Mesothelial cell of epicardium (in vitro differentiated cells): ENCODE measurements around the gene GGCT. TPM values are rescaled to one million over a fixed set of nuclear protein-coding genes. Genes with fewer than 3 reads are reported as not detected.

ENCODE experiments used
- DNase-seq, 2 experiments: peaks; one replicate each; pipeline ENCODE4 v3.0.0; 2021; ENCODE audit warnings: low spot score in 2 of 2; ENCODE audit not compliant: unreplicated experiment in 2 of 2
- H3K27ac Mint-ChIP-seq: 2 replicates; pipeline ENCODE4 v1.8.0; 2021; ENCODE audit warnings: mixed read lengths
- H3K27me3 Mint-ChIP-seq: 2 replicates; pipeline ENCODE4 v1.8.0; 2021; ENCODE audit warnings: low read depth, mixed read lengths
- H3K36me3 Mint-ChIP-seq: 2 replicates; pipeline ENCODE4 v1.8.0; 2021; ENCODE audit warnings: mixed read lengths
- H3K4me1 Mint-ChIP-seq: 2 replicates; pipeline ENCODE4 v1.8.0; 2021; ENCODE audit warnings: mixed read lengths
- H3K4me3 Mint-ChIP-seq: 2 replicates; pipeline ENCODE4 v1.8.0; 2021; ENCODE audit warnings: mild to moderate bottlenecking, moderate library complexity, mixed read lengths
- H3K9me3 Mint-ChIP-seq: 2 replicates; pipeline ENCODE4 v1.8.0; 2021; ENCODE audit warnings: mixed read lengths
- total RNA-seq: library from RNA; stranded (reverse); gene quantifications from 3 replicates; pipeline ENCODE4 v1.2.1, GENCODE V29; 2021
- TF ChIP-seq, protein P1 (sequence below): fragments of 200-600 bp; sonication (generic); IDR thresholded peaks from one replicate; pipeline ENCODE4 v1.5.0; 2021; ENCODE audit warnings: antibody characterized with exemption; ENCODE audit not compliant: unreplicated experiment

GGCT gene
- total RNA-seq, 1 donor from 2014 or later, result 36.6 TPM

- H3K36me3 Mint-ChIP-seq, result peaks cover 3% of the 10 kb centered on the region
- no peak for DNase-seq
- no peaks in the 10 kb centered on the region for H3K27me3 Mint-ChIP-seq
- peaks cover 35% of the 10 kb centered on the region for H3K4me1 Mint-ChIP-seq
- TF ChIP-seq, protein P1, sequence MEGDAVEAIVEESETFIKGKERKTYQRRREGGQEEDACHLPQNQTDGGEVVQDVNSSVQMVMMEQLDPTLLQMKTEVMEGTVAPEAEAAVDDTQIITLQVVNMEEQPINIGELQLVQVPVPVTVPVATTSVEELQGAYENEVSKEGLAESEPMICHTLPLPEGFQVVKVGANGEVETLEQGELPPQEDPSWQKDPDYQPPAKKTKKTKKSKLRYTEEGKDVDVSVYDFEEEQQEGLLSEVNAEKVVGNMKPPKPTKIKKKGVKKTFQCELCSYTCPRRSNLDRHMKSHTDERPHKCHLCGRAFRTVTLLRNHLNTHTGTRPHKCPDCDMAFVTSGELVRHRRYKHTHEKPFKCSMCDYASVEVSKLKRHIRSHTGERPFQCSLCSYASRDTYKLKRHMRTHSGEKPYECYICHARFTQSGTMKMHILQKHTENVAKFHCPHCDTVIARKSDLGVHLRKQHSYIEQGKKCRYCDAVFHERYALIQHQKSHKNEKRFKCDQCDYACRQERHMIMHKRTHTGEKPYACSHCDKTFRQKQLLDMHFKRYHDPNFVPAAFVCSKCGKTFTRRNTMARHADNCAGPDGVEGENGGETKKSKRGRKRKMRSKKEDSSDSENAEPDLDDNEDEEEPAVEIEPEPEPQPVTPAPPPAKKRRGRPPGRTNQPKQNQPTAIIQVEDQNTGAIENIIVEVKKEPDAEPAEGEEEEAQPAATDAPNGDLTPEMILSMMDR, result no peak
- peaks cover 7% of the 10 kb centered on the region for H3K9me3 Mint-ChIP-seq
- peak overlapping the region; percentile 8 for H3K27ac Mint-ChIP-seq
- peak overlapping the region; percentile 2 for H3K4me3 Mint-ChIP-seq
Observed at GRCh38 chr7:30502470-30503251, 2.0 kb downstream of the GGCT start.

DNA sequence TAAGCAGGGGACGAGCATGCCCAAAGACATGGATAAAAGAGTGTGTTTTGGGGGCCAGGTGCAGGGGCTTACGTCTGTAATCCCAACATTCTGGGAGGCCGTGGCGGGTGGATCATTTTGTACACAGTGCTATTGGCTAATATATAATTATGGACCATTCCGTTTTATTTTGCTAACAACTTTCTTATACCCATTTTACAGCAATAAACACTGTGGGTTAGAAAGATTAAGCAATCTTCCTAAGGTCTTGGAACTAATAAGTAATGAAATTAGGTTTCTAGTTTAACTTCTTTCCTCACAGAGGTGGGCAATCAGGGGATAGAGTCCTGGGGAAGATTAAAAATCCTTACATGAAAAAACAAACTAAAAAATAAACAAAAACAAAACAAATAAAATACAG lies 3.4 kb downstream of the GGCT start:
- Mint-ChIP-seq H3K9me3 (no peaks in the 10 kb centered on the region), H3K27ac (no peak overlapping the region), H3K36me3 (peaks cover 12% of the 10 kb centered on the region), H3K4me1 (peaks cover 35% of the 10 kb centered on the region), H3K4me3 (no peak overlapping the region), H3K27me3 (no peaks in the 10 kb centered on the region)
- TF ChIP-seq, protein P1, result no peak
- no peak for DNase-seq

- Mint-ChIP-seq H3K9me3 (peaks cover 47% of the 10 kb centered on the region), H3K36me3 (peaks cover 45% of the 10 kb centered on the region), H3K27me3 (no peaks in the 10 kb centered on the region), H3K4me3 (no peak overlapping the region), H3K27ac (no peak overlapping the region), H3K4me1 (peaks cover 5% of the 10 kb centered on the region)
- TF ChIP-seq, protein P1, result no peak
- DNase-seq, result no peak
Observed at GRCh38 chr7:30493228-30493627, 11.4 kb downstream of the GGCT start.

DNA sequence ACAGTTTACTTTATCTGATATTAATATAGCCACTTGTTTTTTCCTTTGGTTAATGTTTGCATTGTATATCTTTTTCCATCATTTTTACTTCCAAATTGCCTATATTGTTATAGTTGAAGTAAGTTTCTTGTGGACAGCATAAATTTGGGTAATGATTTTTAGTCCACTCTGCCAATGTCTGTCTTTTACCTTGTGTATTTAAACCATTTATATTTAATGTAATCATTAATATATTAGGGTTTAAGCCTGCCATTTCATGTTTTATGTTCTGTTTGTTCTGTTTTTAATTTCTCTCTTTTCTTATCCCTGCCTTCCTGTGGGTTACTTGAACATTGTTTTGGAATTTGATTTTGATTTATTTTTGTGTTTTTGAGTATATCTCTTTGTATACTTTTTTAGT lies 13.2 kb downstream of the GGCT start:
- Mint-ChIP-seq H3K36me3 (peaks cover 37% of the 10 kb centered on the region), H3K27ac (no peak overlapping the region), H3K9me3 (peaks cover 52% of the 10 kb centered on the region), H3K27me3 (no peaks in the 10 kb centered on the region), H3K4me3 (no peak overlapping the region), H3K4me1 (peaks cover 5% of the 10 kb centered on the region)
- TF ChIP-seq, protein P1, result no peak
- DNase-seq, result no peak

DNA sequence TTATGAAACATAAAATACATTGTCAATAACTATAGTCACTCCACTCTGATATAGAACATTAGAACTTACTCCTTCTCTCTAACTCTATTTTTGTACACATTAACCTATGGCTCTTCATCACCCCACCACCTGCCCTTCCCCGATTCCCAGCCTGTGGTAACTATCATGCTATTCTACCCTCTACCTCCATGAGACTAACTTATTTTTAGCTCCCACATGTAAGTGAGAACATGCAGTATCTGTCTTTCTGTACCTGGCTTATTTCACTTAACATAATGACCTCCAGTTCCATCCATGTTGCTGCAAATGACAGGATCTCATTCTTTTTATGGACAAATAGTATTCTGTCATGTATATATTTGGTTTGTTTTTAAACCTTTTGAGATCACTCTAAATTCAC lies 17.3 kb downstream of the GGCT start:
- no peak for DNase-seq
- H3K4me1 Mint-ChIP-seq, result no peaks in the 10 kb centered on the region
- H3K36me3 Mint-ChIP-seq, result peaks cover 9% of the 10 kb centered on the region
- H3K27me3 Mint-ChIP-seq, result no peaks in the 10 kb centered on the region
- TF ChIP-seq, protein P1, result no peak
- no peak overlapping the region for H3K27ac Mint-ChIP-seq
- no peak overlapping the region for H3K4me3 Mint-ChIP-seq
- peaks cover 34% of the 10 kb centered on the region for H3K9me3 Mint-ChIP-seq
